HUES48 (cell line): Measurements from ENCODE around the gene ROBO3.

Source experiments
- H3K27ac ChIP-seq: one replicate; pipeline ENCODE4 v1.7.0; 2013; ENCODE audit warnings: low read depth, low read length, inconsistent platforms
- H3K27me3 ChIP-seq: 2 replicates; pipeline ENCODE4 v1.6.1; 2013; ENCODE audit warnings: mild to moderate bottlenecking, low read length; ENCODE audit not compliant: control insufficient read depth, insufficient read depth
- H3K36me3 ChIP-seq: 2 replicates; pipeline ENCODE4 v1.6.1; 2013; ENCODE audit warnings: low read length; ENCODE audit not compliant: control insufficient read depth, insufficient read depth
- H3K4me1 ChIP-seq: 2 replicates; pipeline ENCODE4 v1.6.1; 2013; ENCODE audit warnings: mild to moderate bottlenecking, low read length; ENCODE audit not compliant: control insufficient read depth, insufficient read depth
- H3K4me3 ChIP-seq: 2 replicates; pipeline ENCODE4 v1.5.1; 2013; ENCODE audit warnings: mild to moderate bottlenecking, low read depth, low read length
- H3K9ac ChIP-seq: 2 replicates; pipeline ENCODE4 v1.6.1; 2013; ENCODE audit warnings: mild to moderate bottlenecking, low read depth, low read length, moderate library complexity
- H3K9me3 ChIP-seq: 2 replicates; pipeline ENCODE4 v1.6.1; 2013; ENCODE audit warnings: low read length; ENCODE audit not compliant: control insufficient read depth, insufficient read depth

Gene ROBO3, protein sequence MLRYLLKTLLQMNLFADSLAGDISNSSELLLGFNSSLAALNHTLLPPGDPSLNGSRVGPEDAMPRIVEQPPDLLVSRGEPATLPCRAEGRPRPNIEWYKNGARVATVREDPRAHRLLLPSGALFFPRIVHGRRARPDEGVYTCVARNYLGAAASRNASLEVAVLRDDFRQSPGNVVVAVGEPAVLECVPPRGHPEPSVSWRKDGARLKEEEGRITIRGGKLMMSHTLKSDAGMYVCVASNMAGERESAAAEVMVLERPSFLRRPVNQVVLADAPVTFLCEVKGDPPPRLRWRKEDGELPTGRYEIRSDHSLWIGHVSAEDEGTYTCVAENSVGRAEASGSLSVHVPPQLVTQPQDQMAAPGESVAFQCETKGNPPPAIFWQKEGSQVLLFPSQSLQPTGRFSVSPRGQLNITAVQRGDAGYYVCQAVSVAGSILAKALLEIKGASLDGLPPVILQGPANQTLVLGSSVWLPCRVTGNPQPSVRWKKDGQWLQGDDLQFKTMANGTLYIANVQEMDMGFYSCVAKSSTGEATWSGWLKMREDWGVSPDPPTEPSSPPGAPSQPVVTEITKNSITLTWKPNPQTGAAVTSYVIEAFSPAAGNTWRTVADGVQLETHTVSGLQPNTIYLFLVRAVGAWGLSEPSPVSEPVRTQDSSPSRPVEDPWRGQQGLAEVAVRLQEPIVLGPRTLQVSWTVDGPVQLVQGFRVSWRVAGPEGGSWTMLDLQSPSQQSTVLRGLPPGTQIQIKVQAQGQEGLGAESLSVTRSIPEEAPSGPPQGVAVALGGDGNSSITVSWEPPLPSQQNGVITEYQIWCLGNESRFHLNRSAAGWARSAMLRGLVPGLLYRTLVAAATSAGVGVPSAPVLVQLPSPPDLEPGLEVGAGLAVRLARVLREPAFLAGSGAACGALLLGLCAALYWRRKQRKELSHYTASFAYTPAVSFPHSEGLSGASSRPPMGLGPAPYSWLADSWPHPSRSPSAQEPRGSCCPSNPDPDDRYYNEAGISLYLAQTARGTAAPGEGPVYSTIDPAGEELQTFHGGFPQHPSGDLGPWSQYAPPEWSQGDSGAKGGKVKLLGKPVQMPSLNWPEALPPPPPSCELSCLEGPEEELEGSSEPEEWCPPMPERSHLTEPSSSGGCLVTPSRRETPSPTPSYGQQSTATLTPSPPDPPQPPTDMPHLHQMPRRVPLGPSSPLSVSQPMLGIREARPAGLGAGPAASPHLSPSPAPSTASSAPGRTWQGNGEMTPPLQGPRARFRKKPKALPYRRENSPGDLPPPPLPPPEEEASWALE (N-terminal part only)

DNA sequence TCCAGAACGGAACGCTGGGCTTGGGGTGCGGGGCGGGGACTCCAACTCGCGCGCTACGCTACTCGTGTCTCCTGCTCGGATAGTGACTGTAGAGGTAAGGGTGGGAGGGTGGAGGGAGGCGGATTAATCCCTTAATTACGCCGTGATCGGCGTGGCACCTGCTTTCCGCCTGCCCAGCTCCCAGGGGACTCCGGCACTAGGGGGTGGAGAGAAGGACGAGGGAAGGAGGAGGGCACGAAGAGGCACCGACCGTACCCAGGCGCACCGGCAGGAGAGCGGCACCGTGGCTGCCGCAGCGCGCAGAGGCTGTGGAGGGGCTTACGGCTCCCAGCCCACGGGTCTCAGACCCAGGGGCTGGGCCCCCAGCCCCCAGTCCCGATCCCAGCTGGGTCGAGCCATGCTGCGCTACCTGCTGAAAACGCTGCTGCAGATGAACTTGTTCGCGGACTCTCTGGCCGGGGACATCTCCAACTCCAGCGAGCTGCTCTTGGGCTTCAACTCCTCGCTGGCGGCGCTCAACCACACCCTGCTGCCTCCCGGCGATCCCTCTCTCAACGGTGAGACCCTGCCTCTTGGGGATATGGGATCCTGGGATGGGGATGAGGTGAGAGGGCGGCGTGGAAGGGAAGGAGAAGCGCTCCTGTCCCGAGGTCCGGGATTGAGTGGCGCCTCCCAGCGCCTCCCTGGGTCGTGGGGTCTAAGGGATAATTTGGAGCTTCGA is at the start of gene ROBO3:
TSS of gene ROBO3 (plus strand) at position 252 of the 721 bp plus-strand sequence. CDS start at position 398, 146 bp downstream.
- Histone ChIP-seq H3K27ac (no peak within 1 kb of the TSS), H3K4me1 (peaks cover 12% of the 10 kb centered on the region), H3K9ac (no peak within 1 kb of the TSS), H3K27me3 (peaks cover 100% of the 10 kb centered on the region), H3K9me3 (no peaks in the 10 kb centered on the region), H3K36me3 (no peaks in the 10 kb centered on the region), H3K4me3 (peak within 1 kb of the TSS; percentile 47)

DNA sequence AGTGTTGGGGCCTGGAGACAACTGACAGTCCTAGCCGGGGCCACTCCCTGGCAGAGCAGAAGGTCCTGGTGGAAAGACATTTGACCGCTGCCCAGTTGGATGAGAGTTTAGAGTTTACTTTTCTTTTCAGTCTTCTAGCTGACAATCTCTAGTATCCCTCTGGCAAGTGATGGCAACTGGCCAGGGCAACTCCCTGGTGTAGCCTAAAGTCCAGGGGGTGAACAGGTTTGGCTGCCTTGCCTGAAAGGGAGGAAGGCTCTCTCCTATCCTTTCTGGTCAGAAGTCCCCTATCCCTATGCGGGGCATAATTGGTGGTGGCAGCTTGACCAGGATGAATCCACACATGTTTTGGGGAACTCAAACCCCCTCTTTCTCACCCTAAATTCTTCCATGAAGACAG is 48.2 kb upstream of the ROBO3 start:
- no peaks in the 10 kb centered on the region for H3K9me3 ChIP-seq
- no peak overlapping the region for H3K9ac ChIP-seq
- no peaks in the 10 kb centered on the region for H3K36me3 ChIP-seq
- peaks cover 3% of the 10 kb centered on the region; the same call in 1 of the 2 replicates for H3K4me1 ChIP-seq
- no peak overlapping the region for H3K27ac ChIP-seq
- H3K4me3 ChIP-seq: no peak overlapping the region
- peaks cover 10% of the 10 kb centered on the region; the same call in 1 of the 2 replicates for H3K27me3 ChIP-seq

DNA sequence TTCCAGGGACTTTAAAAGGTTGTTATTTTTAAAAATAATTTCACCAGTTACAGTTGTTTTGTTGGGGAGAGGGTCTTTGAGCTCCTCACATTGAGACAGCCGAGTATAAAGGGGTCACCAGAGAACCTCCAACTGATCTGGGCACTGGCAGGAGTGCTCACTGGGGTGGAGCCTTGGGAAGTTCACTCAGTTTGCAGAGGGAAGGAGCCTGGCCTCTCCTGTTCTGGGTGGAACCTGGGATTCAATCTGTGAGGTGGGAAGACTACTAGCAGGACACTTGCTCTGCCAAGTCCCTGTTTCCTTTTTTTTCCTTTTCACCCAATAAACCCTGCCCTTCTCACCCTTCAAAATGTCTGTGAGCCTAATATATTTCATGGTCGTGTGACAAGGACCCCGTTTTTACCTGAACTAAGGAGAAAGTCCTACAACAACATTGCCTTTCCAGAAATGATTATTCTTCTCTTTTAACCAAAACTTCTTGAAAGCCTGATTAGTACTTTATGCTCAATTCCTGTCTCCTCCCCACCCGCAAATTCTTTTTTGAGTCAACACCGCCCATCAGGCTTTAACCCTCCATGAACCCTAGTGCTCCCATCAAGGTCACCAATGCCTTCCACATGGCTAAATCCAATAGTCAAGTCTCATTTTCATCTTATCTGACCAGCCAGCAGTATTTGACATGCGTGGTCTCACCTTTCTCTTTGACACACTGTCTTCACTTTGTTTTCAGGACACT is 43.1 kb upstream of the ROBO3 start:
- Histone ChIP-seq H3K36me3 (no peaks in the 10 kb centered on the region), H3K9me3 (no peaks in the 10 kb centered on the region)

DNA sequence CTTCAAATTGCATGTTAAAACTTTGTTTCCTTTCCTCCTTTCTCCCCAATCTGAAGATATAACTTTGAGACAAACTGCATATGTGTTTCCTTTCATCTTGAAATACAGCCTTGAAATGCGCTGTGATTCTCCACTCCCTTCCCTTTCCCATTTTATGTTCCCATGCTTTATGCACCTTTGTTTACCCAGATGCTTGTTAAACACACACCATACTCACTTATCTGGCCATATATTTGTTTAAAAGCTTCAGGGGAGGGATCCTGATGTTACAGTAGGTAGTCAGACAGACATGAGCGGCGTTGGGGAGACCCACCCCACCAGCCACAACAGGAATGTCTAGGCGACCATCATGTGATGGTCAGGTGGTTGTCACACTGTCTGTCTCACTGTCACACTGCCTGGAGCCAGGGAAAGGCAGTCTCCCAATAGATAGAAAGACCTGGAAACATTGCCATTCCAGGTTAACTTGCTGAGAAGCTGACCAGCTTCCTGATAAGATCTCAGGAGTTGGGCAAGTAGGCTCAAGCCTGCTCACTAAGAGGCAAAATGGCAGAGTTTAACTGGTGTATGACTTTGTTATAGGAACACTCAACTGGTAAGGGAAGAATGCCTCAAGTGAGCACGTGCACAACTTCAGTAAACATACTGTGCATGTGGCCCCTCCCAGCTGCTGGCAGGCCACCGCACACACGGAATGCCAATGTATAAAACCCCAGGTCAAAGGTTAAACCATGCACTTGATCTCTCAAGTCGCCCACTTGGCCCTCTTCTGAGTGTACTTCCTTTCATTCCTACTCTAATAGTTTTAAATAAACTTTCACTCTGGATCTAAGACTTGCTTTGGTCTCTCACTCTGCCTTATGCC is 41.5 kb upstream of the ROBO3 start:
- no peaks in the 10 kb centered on the region for H3K9me3 ChIP-seq
- no peak overlapping the region for H3K9ac ChIP-seq
- H3K4me1 ChIP-seq: no peaks in the 10 kb centered on the region
- peaks cover 4% of the 10 kb centered on the region; the same call in 1 of the 2 replicates for H3K27me3 ChIP-seq
- H3K36me3 ChIP-seq: no peaks in the 10 kb centered on the region
- H3K27ac ChIP-seq: no peak overlapping the region
- no peak overlapping the region for H3K4me3 ChIP-seq

More for the DNA sequence above, 43.1 kb upstream of the ROBO3 start:
- Histone ChIP-seq H3K27ac (no peak overlapping the region), H3K4me1 (no peaks in the 10 kb centered on the region), H3K4me3 (no peak overlapping the region), H3K9ac (no peak overlapping the region), H3K27me3 (peaks cover 4% of the 10 kb centered on the region; the same call in 1 of the 2 replicates)

DNA sequence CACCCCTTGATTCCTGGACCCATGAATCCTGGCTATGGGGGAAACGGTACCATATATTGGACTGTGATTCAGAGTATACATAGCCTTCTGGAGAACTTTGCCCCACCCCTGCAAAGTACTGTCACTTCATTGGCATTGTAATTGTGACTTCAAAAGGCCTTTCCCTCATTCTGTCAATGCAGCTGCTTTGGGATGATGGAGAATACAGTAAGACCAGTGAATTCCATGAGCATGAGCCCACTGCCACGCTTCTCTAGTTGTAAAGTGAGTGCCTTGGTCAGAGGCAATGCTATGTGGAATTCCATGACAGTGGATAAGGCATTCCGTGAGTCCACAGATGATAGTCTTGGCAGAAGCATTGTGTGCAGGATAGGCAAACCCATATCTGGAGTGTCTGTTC is 39.4 kb upstream of the ROBO3 start:
- no peaks in the 10 kb centered on the region for H3K36me3 ChIP-seq
- no peak overlapping the region for H3K27ac ChIP-seq
- H3K4me3 ChIP-seq: no peak overlapping the region
- no peaks in the 10 kb centered on the region for H3K4me1 ChIP-seq
- no peaks in the 10 kb centered on the region for H3K27me3 ChIP-seq
- H3K9ac ChIP-seq: no peak overlapping the region
- no peaks in the 10 kb centered on the region for H3K9me3 ChIP-seq

DNA sequence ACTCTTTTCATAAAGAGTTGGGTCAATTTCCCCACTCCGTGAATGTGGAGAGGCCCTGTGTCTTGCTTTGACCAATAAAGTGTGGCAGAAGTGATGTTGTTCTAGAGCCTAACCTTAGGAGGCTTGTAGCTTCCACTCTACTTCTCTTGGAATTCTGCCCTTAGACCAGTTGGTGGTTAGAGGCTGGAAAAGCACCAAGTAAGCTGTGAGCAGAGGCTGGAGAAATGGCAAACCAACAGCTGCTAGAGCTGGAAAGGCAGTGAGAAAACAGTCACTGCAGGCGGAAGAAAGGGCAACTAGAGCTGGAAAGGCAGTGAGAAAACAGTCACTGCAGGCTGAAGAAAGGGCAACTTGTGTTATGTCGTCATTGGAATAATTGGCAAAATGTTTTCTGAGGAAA is 35.2 kb upstream of the ROBO3 start:
- Histone ChIP-seq H3K4me3 (no peak overlapping the region), H3K4me1 (no peaks in the 10 kb centered on the region), H3K27ac (no peak overlapping the region), H3K36me3 (no peaks in the 10 kb centered on the region), H3K9ac (no peak overlapping the region), H3K9me3 (no peaks in the 10 kb centered on the region), H3K27me3 (peaks cover 7% of the 10 kb centered on the region; the same call in 1 of the 2 replicates)

DNA sequence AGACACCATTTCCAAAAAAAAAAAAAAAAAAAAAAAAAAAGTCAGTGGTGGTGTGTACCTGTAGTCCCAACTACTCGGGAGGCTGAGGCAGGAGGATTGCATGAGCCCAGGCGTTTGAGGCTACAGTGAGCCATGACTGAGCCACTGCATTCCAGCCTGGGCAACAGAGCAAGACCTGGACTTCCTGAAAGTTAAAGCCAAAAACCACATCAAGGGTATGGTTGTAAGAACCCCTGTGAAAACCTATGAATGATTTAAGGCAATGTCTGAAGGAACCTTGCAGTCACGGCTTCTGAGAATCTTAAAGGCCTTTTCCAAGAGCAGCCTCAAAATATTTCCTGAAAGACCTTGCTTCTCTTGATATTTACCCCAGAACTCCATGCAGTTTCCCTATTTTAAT is 34.5 kb upstream of the ROBO3 start:
- Histone ChIP-seq H3K4me3 (no peak overlapping the region), H3K36me3 (no peaks in the 10 kb centered on the region), H3K27ac (no peak overlapping the region), H3K27me3 (peaks cover 10% of the 10 kb centered on the region), H3K9me3 (no peaks in the 10 kb centered on the region), H3K4me1 (no peaks in the 10 kb centered on the region), H3K9ac (no peak overlapping the region)

DNA sequence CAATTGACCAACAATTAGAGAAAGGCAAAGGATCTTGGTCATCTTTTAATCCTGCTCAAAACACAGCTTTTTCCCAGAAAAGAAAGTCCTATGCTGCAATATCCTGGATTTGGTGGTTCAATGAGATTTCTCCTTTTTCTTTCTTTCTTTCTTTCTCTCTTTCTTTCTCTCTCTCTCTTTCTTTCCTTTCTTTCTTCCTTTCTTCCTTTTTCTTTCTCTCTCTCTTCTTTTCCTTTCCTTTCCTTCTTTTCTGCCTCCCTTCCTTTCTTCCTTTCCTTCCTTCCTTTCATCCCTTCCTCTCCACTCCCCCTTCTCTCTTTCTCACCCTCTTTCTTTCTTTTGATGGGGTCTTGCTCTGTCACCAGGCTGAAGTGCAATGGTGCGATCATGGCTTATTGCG is 33.3 kb upstream of the ROBO3 start:
- Histone ChIP-seq H3K36me3 (no peaks in the 10 kb centered on the region), H3K9ac (no peak overlapping the region), H3K27ac (no peak overlapping the region), H3K4me1 (no peaks in the 10 kb centered on the region), H3K27me3 (peaks cover 19% of the 10 kb centered on the region), H3K9me3 (no peaks in the 10 kb centered on the region), H3K4me3 (no peak overlapping the region)

DNA sequence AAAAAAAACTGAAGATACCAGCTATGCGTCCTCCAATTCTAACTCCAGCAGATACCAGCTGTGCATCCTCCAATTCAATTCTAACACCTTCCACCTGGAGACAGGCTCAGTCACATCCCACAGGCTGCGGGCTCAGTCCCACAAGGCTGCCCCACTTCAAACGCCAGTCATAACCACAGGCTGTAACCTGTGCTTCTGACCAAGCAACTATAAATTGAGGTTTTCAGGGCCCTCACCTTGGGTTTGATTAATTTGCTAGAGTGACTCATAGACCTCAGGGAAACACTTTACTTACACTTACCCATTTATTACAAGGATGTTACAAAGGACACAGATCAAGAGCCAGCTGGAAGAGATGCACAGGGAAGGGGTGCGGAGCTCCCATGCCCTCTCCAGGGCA is 32.7 kb upstream of the ROBO3 start:
- H3K27ac ChIP-seq: no peak overlapping the region
- no peak overlapping the region for H3K4me3 ChIP-seq
- peaks cover 26% of the 10 kb centered on the region for H3K27me3 ChIP-seq
- no peaks in the 10 kb centered on the region for H3K9me3 ChIP-seq
- no peak overlapping the region for H3K9ac ChIP-seq
- no peaks in the 10 kb centered on the region for H3K36me3 ChIP-seq
- peaks cover 4% of the 10 kb centered on the region; the same call in 1 of the 2 replicates for H3K4me1 ChIP-seq
